ENCODE measurements around the gene MAN1B1.

Gene MAN1B1

GRCh38 chr9:137088121-137088520 lies 1.3 kb downstream of the MAN1B1 start:
- DNase-seq = no peak

- DNase-seq = no peak
Measured at GRCh38 chr9:137089232-137089947, 2.6 kb downstream of the MAN1B1 start.

- no peak for DNase-seq
Measured at GRCh38 chr9:137095664-137096517, 9.1 kb downstream of the MAN1B1 start.

GRCh38 chr9:137096785-137097546 lies 10.2 kb downstream of the MAN1B1 start:
- no peak for DNase-seq

GRCh38 chr9:137097761-137098462 lies 11.1 kb downstream of the MAN1B1 start:
- no peak for DNase-seq

- DNase-seq = no peak
Measured at GRCh38 chr9:137099231-137099630, 12.4 kb downstream of the MAN1B1 start.

GRCh38 chr9:137103206-137103999 lies 16.6 kb downstream of the MAN1B1 start:
- DNase-seq = no peak

GRCh38 chr9:137105814-137106661 lies 19.3 kb downstream of the MAN1B1 start:
- no peak for DNase-seq

- DNase-seq = no peak
Measured at GRCh38 chr9:137106662-137107250, 20.0 kb downstream of the MAN1B1 start.

GRCh38 chr9:137107312-137107921 lies 20.6 kb downstream of the MAN1B1 start:
- no peak for DNase-seq

GRCh38 chr9:137107982-137108381 lies 21.2 kb downstream of the MAN1B1 start:
- DNase-seq = no peak

GRCh38 chr9:137108608-137109249 lies 21.9 kb downstream of the MAN1B1 start:
- no peak for DNase-seq

- DNase-seq = no peak
Measured at GRCh38 chr9:137109250-137110146, 22.7 kb downstream of the MAN1B1 start.

- DNase-seq = no peak
Measured at GRCh38 chr9:137110147-137110910, 23.5 kb downstream of the MAN1B1 start.

GRCh38 chr9:137110911-137111787 lies 24.4 kb downstream of the MAN1B1 start:
- no peak for DNase-seq

- DNase-seq = no peak
Measured at GRCh38 chr9:137111788-137112563, 25.2 kb downstream of the MAN1B1 start.

All from NCI-H526 (cell line).